PC-9 (cell line): ENCODE data around the gene KAT7.

ENCODE experiments used
- EZH2 ChIP-seq: fragments of 200-600 bp; sonication (generic); IDR thresholded peaks from 2 replicates; pipeline ENCODE4 v1.8.0; 2017; ENCODE audit warnings: antibody characterized with exemption, low read depth
- TF ChIP-seq, protein P1 (sequence below): fragments of 200-600 bp; sonication (generic); conservative IDR thresholded peaks from 2 replicates; pipeline ENCODE4 v1.6.1; 2017; ENCODE audit warnings: mixed run types, antibody characterized with exemption, mild to moderate bottlenecking, moderate library complexity

- TF ChIP-seq, protein P1, sequence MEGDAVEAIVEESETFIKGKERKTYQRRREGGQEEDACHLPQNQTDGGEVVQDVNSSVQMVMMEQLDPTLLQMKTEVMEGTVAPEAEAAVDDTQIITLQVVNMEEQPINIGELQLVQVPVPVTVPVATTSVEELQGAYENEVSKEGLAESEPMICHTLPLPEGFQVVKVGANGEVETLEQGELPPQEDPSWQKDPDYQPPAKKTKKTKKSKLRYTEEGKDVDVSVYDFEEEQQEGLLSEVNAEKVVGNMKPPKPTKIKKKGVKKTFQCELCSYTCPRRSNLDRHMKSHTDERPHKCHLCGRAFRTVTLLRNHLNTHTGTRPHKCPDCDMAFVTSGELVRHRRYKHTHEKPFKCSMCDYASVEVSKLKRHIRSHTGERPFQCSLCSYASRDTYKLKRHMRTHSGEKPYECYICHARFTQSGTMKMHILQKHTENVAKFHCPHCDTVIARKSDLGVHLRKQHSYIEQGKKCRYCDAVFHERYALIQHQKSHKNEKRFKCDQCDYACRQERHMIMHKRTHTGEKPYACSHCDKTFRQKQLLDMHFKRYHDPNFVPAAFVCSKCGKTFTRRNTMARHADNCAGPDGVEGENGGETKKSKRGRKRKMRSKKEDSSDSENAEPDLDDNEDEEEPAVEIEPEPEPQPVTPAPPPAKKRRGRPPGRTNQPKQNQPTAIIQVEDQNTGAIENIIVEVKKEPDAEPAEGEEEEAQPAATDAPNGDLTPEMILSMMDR = no peak
- no peak for TF ChIP-seq EZH2
These were observed 48.7 kb upstream of the KAT7 start for GRCh38 chr17:49739641-49740271.
